Spinal cord (tissue), 10 donors: Measurements from ENCODE around the gene EPHB1. TPM values are rescaled to one million over a fixed set of nuclear protein-coding genes. Genes with fewer than 3 reads are reported as not detected.

Source experiments
- DNase-seq, 6 donors: peaks; one replicate each; pipeline versions ENCODE4 v3.0.0 to v3.0.0-alpha.2; 2013 to 2015; ENCODE audit warnings: low spot score in 6 of 6, low read depth in 4 of 6
- H3K27ac ChIP-seq: one replicate; pipeline ENCODE4 v1.5.1; 2013; ENCODE audit warnings: low read depth, low read length, control low read depth
- H3K27me3 ChIP-seq: one replicate; pipeline ENCODE4 v1.6.1; 2013; ENCODE audit warnings: low read length; ENCODE audit not compliant: control insufficient read depth, insufficient read depth
- H3K36me3 ChIP-seq: one replicate; pipeline ENCODE4 v1.6.1; 2013; ENCODE audit warnings: low read length; ENCODE audit not compliant: control insufficient read depth, insufficient read depth
- H3K4me1 ChIP-seq: one replicate; pipeline ENCODE4 v1.6.1; 2013; ENCODE audit warnings: low read length; ENCODE audit not compliant: control insufficient read depth, insufficient read depth
- H3K4me3 ChIP-seq: one replicate; pipeline ENCODE4 v1.5.1; 2013; ENCODE audit warnings: low read depth, low read length, control low read depth
- H3K9me3 ChIP-seq: one replicate; pipeline ENCODE4 v1.6.1; 2013; ENCODE audit warnings: low read length; ENCODE audit not compliant: control insufficient read depth, insufficient read depth
- WGBS: methylation state at CpG from one replicate; pipeline ENCODE4 v1.1.5; 2013; ENCODE audit warnings: missing lambda C conversion rate; ENCODE audit not compliant: insufficient coverage; 5-methylcytosine and 5-hydroxymethylcytosine counted together
- polyA plus RNA-seq, 2 donors: library from polyadenylated mRNA; unstranded; fragments of 120-200 nt; gene quantifications; one replicate each; pipeline ENCODE4 v1.2.1, GENCODE V29; 2013; ENCODE audit not compliant: insufficient read length in 2 of 2
- total RNA-seq, 2 donors: library from RNA; depleted of rRNA in 1 of 2; stranded (reverse); fragments of 120-200 nt in 1 of 2; fragments of >200 nt in 1 of 2; gene quantifications; one replicate each; pipeline versions ENCODE4 v1.2.3 to v1.2.4, GENCODE V29; 2013 to 2014
- donor health status: healthy.

EPHB1 gene
- total and polyA plus RNA-seq, 4 donors, result 10.0 to 47.6 (median 22.8) TPM

- H3K27ac ChIP-seq, result peak overlapping the region; percentile 27
- H3K4me1 ChIP-seq, result peaks cover 16% of the 10 kb centered on the region
- no peaks in the 10 kb centered on the region for H3K9me3 ChIP-seq
- no CpG with 5 or more reads among the region's 1 CpG for WGBS
- H3K27me3 ChIP-seq, result no peaks in the 10 kb centered on the region
- DNase-seq, result peak in 2 of 6 donors; percentile 18 to 48
- H3K4me3 ChIP-seq, result no peak overlapping the region
- H3K36me3 ChIP-seq, result no peaks in the 10 kb centered on the region
Observed at GRCh38 chr3:134879990-134880389, 84.9 kb downstream of the EPHB1 start.

GRCh38 chr3:134880431-134880830 is 85.4 kb downstream of the EPHB1 start:
- peak overlapping the region; percentile 27 for H3K27ac ChIP-seq
- DNase-seq, result no peak
- H3K9me3 ChIP-seq, result no peaks in the 10 kb centered on the region
- H3K27me3 ChIP-seq, result no peaks in the 10 kb centered on the region
- H3K4me3 ChIP-seq, result no peak overlapping the region
- H3K4me1 ChIP-seq, result peaks cover 12% of the 10 kb centered on the region
- H3K36me3 ChIP-seq, result no peaks in the 10 kb centered on the region
- 85% methylated on average over 4 of the region's 4 CpGs for WGBS

GRCh38 chr3:134881305-134881704 is 86.2 kb downstream of the EPHB1 start:
- Histone ChIP-seq H3K36me3 (no peaks in the 10 kb centered on the region), H3K4me3 (no peak overlapping the region)

GRCh38 chr3:134883697-134884385 is 88.8 kb downstream of the EPHB1 start:
- H3K27me3 ChIP-seq, result no peaks in the 10 kb centered on the region
- H3K36me3 ChIP-seq, result no peaks in the 10 kb centered on the region
- peaks cover 8% of the 10 kb centered on the region for H3K4me1 ChIP-seq
- no peak for DNase-seq
- H3K4me3 ChIP-seq, result no peak overlapping the region
- 88% methylated on average over 3 of the region's 5 CpGs for WGBS
- no peaks in the 10 kb centered on the region for H3K9me3 ChIP-seq
- H3K27ac ChIP-seq, result no peak overlapping the region

More at GRCh38 chr3:134881305-134881704, 86.2 kb downstream of the EPHB1 start:
- peaks cover 12% of the 10 kb centered on the region for H3K4me1 ChIP-seq
- no peaks in the 10 kb centered on the region for H3K9me3 ChIP-seq
- no peak overlapping the region for H3K27ac ChIP-seq
- H3K27me3 ChIP-seq, result no peaks in the 10 kb centered on the region
- no peak for DNase-seq
- 95% methylated on average over 3 of the region's 4 CpGs for WGBS

- H3K27me3 ChIP-seq, result no peaks in the 10 kb centered on the region
- H3K4me3 ChIP-seq, result no peak overlapping the region
- 62% methylated on average over 2 of the region's 6 CpGs for WGBS
- no peaks in the 10 kb centered on the region for H3K36me3 ChIP-seq
- no peaks in the 10 kb centered on the region for H3K4me1 ChIP-seq
- no peak for DNase-seq
- no peak overlapping the region for H3K27ac ChIP-seq
- H3K9me3 ChIP-seq, result no peaks in the 10 kb centered on the region
Observed at GRCh38 chr3:134885877-134886621, 91.0 kb downstream of the EPHB1 start.

GRCh38 chr3:134886991-134887390 is 91.9 kb downstream of the EPHB1 start:
- H3K27ac ChIP-seq, result no peak overlapping the region
- peaks cover 2% of the 10 kb centered on the region for H3K9me3 ChIP-seq
- WGBS, result 93% methylated on average over 3 of the region's 4 CpGs
- no peaks in the 10 kb centered on the region for H3K36me3 ChIP-seq
- no peaks in the 10 kb centered on the region for H3K4me1 ChIP-seq
- H3K27me3 ChIP-seq, result no peaks in the 10 kb centered on the region
- no peak for DNase-seq
- no peak overlapping the region for H3K4me3 ChIP-seq

GRCh38 chr3:134887536-134887935 is 92.5 kb downstream of the EPHB1 start:
- Histone ChIP-seq H3K9me3 (peaks cover 2% of the 10 kb centered on the region), H3K4me1 (no peaks in the 10 kb centered on the region), H3K4me3 (no peak overlapping the region), H3K36me3 (no peaks in the 10 kb centered on the region), H3K27me3 (no peaks in the 10 kb centered on the region), H3K27ac (no peak overlapping the region)
- DNase-seq, result no peak

GRCh38 chr3:134892326-134892725 is 97.3 kb downstream of the EPHB1 start:
- Histone ChIP-seq H3K27me3 (no peaks in the 10 kb centered on the region), H3K27ac (no peak overlapping the region), H3K36me3 (no peaks in the 10 kb centered on the region), H3K4me3 (no peak overlapping the region), H3K9me3 (peaks cover 2% of the 10 kb centered on the region), H3K4me1 (peaks cover 4% of the 10 kb centered on the region)
- DNase-seq, result no peak
- WGBS, result 40% methylated on average over 1 of the region's 2 CpGs

GRCh38 chr3:134892761-134893160 is 97.7 kb downstream of the EPHB1 start:
- no peak overlapping the region for H3K27ac ChIP-seq
- H3K9me3 ChIP-seq, result peaks cover 2% of the 10 kb centered on the region
- WGBS, result 50% methylated on average over 1 of the region's 5 CpGs
- peak in 1 of 6 donors; percentile 20 for DNase-seq
- H3K4me3 ChIP-seq, result no peak overlapping the region
- peaks cover 7% of the 10 kb centered on the region for H3K4me1 ChIP-seq
- H3K36me3 ChIP-seq, result no peaks in the 10 kb centered on the region
- H3K27me3 ChIP-seq, result no peaks in the 10 kb centered on the region

- peaks cover 2% of the 10 kb centered on the region for H3K9me3 ChIP-seq
- WGBS, result 56% methylated on average over 3 of the region's 4 CpGs
- no peak for DNase-seq
- H3K4me3 ChIP-seq, result no peak overlapping the region
- H3K27ac ChIP-seq, result no peak overlapping the region
- H3K4me1 ChIP-seq, result peaks cover 7% of the 10 kb centered on the region
- no peaks in the 10 kb centered on the region for H3K36me3 ChIP-seq
- no peaks in the 10 kb centered on the region for H3K27me3 ChIP-seq
Observed at GRCh38 chr3:134894533-134894932, 99.5 kb downstream of the EPHB1 start.
